K562 (cell line): Measurements from ENCODE around the gene HIF1A. TPM values are rescaled to one million over a fixed set of nuclear protein-coding genes. Genes with fewer than 3 reads are reported as not detected.
A peak's percentile ranks its signal among the peaks of the same experiment; 100 is the strongest.

Source experiments
- ATAC-seq: fragments of 200-7000 bp; cut with Tn5 transposase; 3 replicates; pipeline ENCODE4 v1.9.1; 2020; ENCODE audit warnings: moderate library complexity
- BruUV-seq: library from RNA; stranded (reverse); fragments of 400-500 nt; replicated peaks from 2 replicates; lab custom pipeline; 2021; lab: Mats Ljungman, UMichigan
- CTCF ChIA-PET: fragments of 300-600 bp; formaldehyde crosslinking; extraction: SDS; loops from one replicate; lab custom pipeline; 2021; ENCODE audit warnings: low intra/inter-chr PET ratio; lab: Yijun Ruan, JAX
- POLR2A ChIA-PET: fragments of 300-600, 350-650 bp; sonication (Branson Sonifier 250); formaldehyde crosslinking; extraction: SDS; loops from one replicate; lab custom pipeline; 2021; ENCODE audit warnings: antibody characterized with exemption, inconsistent platforms; lab: Yijun Ruan, JAX
- DNase-seq, 4 experiments: peaks; one replicate each; pipeline versions ENCODE4 v3.0.0 to v3.0.0-alpha.2; 2011 to 2018; ENCODE audit warnings: low spot score in 3 of 4, mixed read lengths in 3 of 4; ENCODE audit errors: extremely low read depth in 1 of 4
- FAIRE-seq: peaks from 2 replicates; lab custom pipeline; 2011; peaks lifted over from hg19 to GRCh38; lab: Jason Lieb, UNC
- H2AFZ ChIP-seq: 2 replicates; pipeline ENCODE4 v1.6.0; 2011; ENCODE audit warnings: low read depth, low read length, control low read depth, inconsistent platforms
- H3K27ac ChIP-seq: fragments of 200-600 bp; 3 replicates; pipeline ENCODE4 v1.8.0; 2011; ENCODE audit warnings: low read depth, mild to moderate bottlenecking, control low read depth, inconsistent platforms, low read length, moderate library complexity, mixed read lengths; ENCODE audit errors: extremely low read depth
- H3K27me3 ChIP-seq, 2 experiments: fragments of 300-600 bp in 1 of 2; 2 replicates in 1 of 2; 3 replicates in 1 of 2; pipeline versions ENCODE4 v1.6.0 to v1.8.0; 2011; ENCODE audit warnings: inconsistent platforms in 2 of 2, low read length in 2 of 2, mild to moderate bottlenecking in 1 of 2, mixed read lengths in 1 of 2, moderate library complexity in 1 of 2; ENCODE audit not compliant: control insufficient read depth in 2 of 2, insufficient read depth in 2 of 2
- H3K36me3 ChIP-seq: fragments of 300-600 bp; 3 replicates; pipeline ENCODE4 v1.8.0; 2011; ENCODE audit warnings: mild to moderate bottlenecking, low read length, inconsistent platforms; ENCODE audit not compliant: control insufficient read depth, insufficient read depth
- H3K4me1 ChIP-seq, 2 experiments: fragments of 200-600 bp in 1 of 2; replicated peaks in 1 of 2; 2 replicates in 1 of 2; 3 replicates in 1 of 2; pipeline versions ENCODE4 v1.5.1 to v1.8.0; 2011; ENCODE audit warnings: inconsistent platforms in 2 of 2, low read length in 2 of 2, mild to moderate bottlenecking in 1 of 2, mixed read lengths in 1 of 2, moderate library complexity in 1 of 2; ENCODE audit not compliant: control insufficient read depth in 2 of 2, insufficient read depth in 2 of 2
- H3K4me2 ChIP-seq: 2 replicates; pipeline ENCODE4 v1.6.1; 2011; ENCODE audit warnings: low read length, control low read depth, inconsistent platforms, mixed read lengths; ENCODE audit not compliant: insufficient read depth
- H3K4me3 ChIP-seq: fragments of 200-600 bp; sonication (generic), shearing (Covaris generic); 2 replicates; pipeline ENCODE4 v1.5.1; 2016; ENCODE audit warnings: control low read depth, inconsistent platforms
- H3K79me2 ChIP-seq: fragments of 200-600 bp; 3 replicates; pipeline ENCODE4 v1.8.0; 2011; ENCODE audit warnings: low read length, inconsistent platforms; ENCODE audit not compliant: control insufficient read depth, insufficient read depth
- H3K9ac ChIP-seq, 2 experiments: 2 replicates each; pipeline versions ENCODE4 v1.6.0 to v1.6.1; 2011; ENCODE audit warnings: low read depth in 2 of 2, low read length in 2 of 2, control low read depth in 1 of 2, inconsistent platforms in 1 of 2, mild to moderate bottlenecking in 1 of 2, mixed read lengths in 1 of 2; ENCODE audit not compliant: insufficient read depth in 1 of 2
- H3K9me1 ChIP-seq: one replicate; pipeline ENCODE4 v1.6.0; 2011; ENCODE audit warnings: inconsistent platforms, mild to moderate bottlenecking, low read length, moderate library complexity; ENCODE audit not compliant: control insufficient read depth, insufficient read depth
- H3K9me3 ChIP-seq: replicated peaks from 2 replicates; pipeline ENCODE4 v1.5.1; 2011; ENCODE audit warnings: low read depth, low read length, inconsistent platforms; ENCODE audit not compliant: control insufficient read depth, insufficient read depth
- H4K20me1 ChIP-seq: replicated peaks from 2 replicates; pipeline ENCODE4 v1.6.1; 2011; ENCODE audit warnings: low read length, inconsistent platforms, mixed read lengths; ENCODE audit not compliant: control insufficient read depth, insufficient read depth
- ARID1B ChIP-seq: fragments of 450-650 bp; IDR thresholded peaks from 2 replicates; pipeline ENCODE4 v1.6.1; 2016; ENCODE audit warnings: antibody characterized with exemption, mild to moderate bottlenecking, inconsistent platforms
- ASH1L ChIP-seq: fragments of 450-650 bp; IDR thresholded peaks from 2 replicates; pipeline ENCODE4 v1.6.1; 2018; ENCODE audit warnings: borderline replicate concordance, mild to moderate bottlenecking, low read depth; ENCODE audit not compliant: partially characterized antibody
- C11orf30 ChIP-seq: fragments of 450-650 bp; IDR thresholded peaks from 2 replicates; pipeline ENCODE4 v1.6.1; 2016; ENCODE audit warnings: low read depth, mild to moderate bottlenecking
- CCAR2 ChIP-seq: fragments of 200-400 bp; formaldehyde crosslinking; IDR thresholded peaks from 2 replicates; pipeline ENCODE4 v1.6.1; 2017; ENCODE audit warnings: mild to moderate bottlenecking, low read depth, low read length
- GTF3C2 ChIP-seq: IDR thresholded peaks from 3 replicates; pipeline ENCODE4 v1.6.1; 2011; ENCODE audit warnings: borderline replicate concordance, mild to moderate bottlenecking, moderate library complexity; ENCODE audit not compliant: insufficient read length; ENCODE audit errors: extremely low read depth
- KAT8 ChIP-seq: fragments of 450-650 bp; IDR thresholded peaks from 2 replicates; pipeline ENCODE4 v1.6.1; 2016; ENCODE audit warnings: low read depth, mild to moderate bottlenecking
- MAFF ChIP-seq: IDR thresholded peaks from 2 replicates; pipeline ENCODE4 v1.6.1; 2012; ENCODE audit warnings: low read length, improper control_type of control experiment
- MAFG ChIP-seq: fragments of 450-650 bp; conservative IDR thresholded peaks from 2 replicates; pipeline ENCODE4 v1.6.1; 2016; ENCODE audit warnings: missing genetic modification characterization, missing compliant biosample characterization
- MAFK ChIP-seq: IDR thresholded peaks from 2 replicates; pipeline ENCODE4 v1.6.1; 2011; ENCODE audit warnings: low read length, improper control_type of control experiment
- PURB ChIP-seq: sonication (generic); formaldehyde crosslinking; IDR thresholded peaks from 2 replicates; pipeline ENCODE4 v1.9.0; 2021; ENCODE audit warnings: low read depth, mild to moderate bottlenecking, missing genetic modification reagents
- TCF7L2 ChIP-seq: fragments of 150-350 bp; IDR thresholded peaks from 2 replicates; pipeline ENCODE4 v1.6.1; 2016; ENCODE audit warnings: low read depth, mild to moderate bottlenecking, low read length, moderate library complexity
- ZNF24 ChIP-seq: fragments of 450-650 bp; IDR thresholded peaks from 2 replicates; pipeline ENCODE4 v1.6.1; 2016
- ZNF778 ChIP-seq: fragments of 450-650 bp; formaldehyde crosslinking; IDR thresholded peaks from 2 replicates; pipeline ENCODE4 v1.4.0; 2020; ENCODE audit warnings: mild to moderate bottlenecking, moderate library complexity
- ZNF785 ChIP-seq: fragments of 250-450 bp; sonication (Bioruptor Pico); IDR thresholded peaks from 2 replicates; pipeline ENCODE4 v1.4.0; 2020; ENCODE audit warnings: mild to moderate bottlenecking
- WGBS: fragments of 100-300 bp; shearing (Covaris generic); methylation state at CpG from one replicate; pipeline ENCODE4 v1.1.6; 2016; ENCODE audit warnings: low coverage, mixed read lengths; ENCODE audit not compliant: insufficient coverage; ENCODE audit errors: missing lambda C conversion rate; 5-methylcytosine and 5-hydroxymethylcytosine counted together
- in situ Hi-C: fragments of 300-500 bp; cut with MboI; formaldehyde crosslinking; loops from 4 replicates; pipeline ENCODE4 v1.15.0; 2018; ENCODE audit warnings: inconsistent platforms, mixed read lengths
- intact Hi-C: fragments of 100-400 bp; cut with micrococcal nuclease; formaldehyde crosslinking; loops from 2 replicates; pipeline ENCODE4 v1.14.2; 2022
- polyA plus RNA-seq, 8 experiments: library from polyadenylated mRNA; depleted of rRNA in 4 of 8; stranded (reverse) in 5 of 8; unstranded in 3 of 8; fragments of >200 nt; fragmentation: Nextera tagmentation in 2 of 8; fragmentation: Illumina TruSeq in 1 of 8; extraction: Ambion mirVana in 2 of 8; extraction: Trizol in 1 of 8; gene quantifications; 2 replicates each; pipeline versions ENCODE4 v1.2.1 to v1.2.3, GENCODE V29; 2011 to 2014; ENCODE audit warnings: inconsistent platforms in 1 of 8, missing spikeins in 1 of 8
- total RNA-seq, 7 experiments: library from RNA; depleted of rRNA in 6 of 7; stranded (reverse); fragments of >200 nt in 6 of 7; fragmentation: Illumina TruSeq in 2 of 7; extraction: Trizol in 2 of 7; gene quantifications; 2 replicates each; pipeline versions ENCODE4 v1.2.1 to v1.2.3, GENCODE V29; 2011 to 2021; ENCODE audit warnings: low replicate concordance in 1 of 7
- TF ChIP-seq, protein P1 (sequence below): fragments of 450-650 bp; formaldehyde crosslinking; IDR thresholded peaks from 2 replicates; pipeline ENCODE4 v1.4.0; 2020; ENCODE audit warnings: mild to moderate bottlenecking, moderate library complexity

Gene HIF1A
- total and polyA plus RNA-seq, 9 of the 15 experiments (the other 6 are each of a cell fraction or from before 2014, with no cell fraction given), result 5.9 to 35.3 (median 24.2) TPM

GRCh38 chr14:61647704-61648103 lies 47.6 kb upstream of the HIF1A start:
- no peak overlapping the region for H2AFZ ChIP-seq
- in situ Hi-C loops (no loop called here), intact Hi-C loops (no loop called here)
- ATAC-seq, result no peak
- H3K4me3 ChIP-seq, result no peak overlapping the region
- POLR2A ChIA-PET, result no interaction called here
- H3K9me1 ChIP-seq, result no peaks in the 10 kb centered on the region
- H4K20me1 ChIP-seq, result no peaks in the 10 kb centered on the region
- H3K27me3 ChIP-seq, result peaks cover 0 to 4% of the 10 kb centered on the region in 2 experiments; a peak in 3 of 5 replicates
- no peak overlapping the region for H3K27ac ChIP-seq
- FAIRE-seq, result no peak
- H3K79me2 ChIP-seq, result no peaks in the 10 kb centered on the region
- no peak for DNase-seq
- no peaks in the 10 kb centered on the region for H3K9me3 ChIP-seq
- no peaks in the 10 kb centered on the region for H3K36me3 ChIP-seq
- no TSS peak for BruUV-seq
- 0% methylated on average over 5 of the region's 5 CpGs for WGBS
- no peak for TF ChIP-seq PURB
- no peak for TF ChIP-seq TCF7L2
- TF ChIP-seq ZNF778, result no peak
- TF ChIP-seq ZNF24, result no peak
- H3K9ac ChIP-seq, result no peak overlapping the region
- H3K4me1 ChIP-seq, result no peaks in the 10 kb centered on the region
- H3K4me2 ChIP-seq, result no peak overlapping the region
- CTCF ChIA-PET, result no interaction called here

- Histone ChIP-seq H3K27me3 (peaks cover 0 to 3% of the 10 kb centered on the region in 2 experiments; a peak in 3 of 5 replicates), H3K27ac (no peak overlapping the region), H3K9me3 (no peaks in the 10 kb centered on the region), H3K4me2 (no peak overlapping the region), H2AFZ (no peak overlapping the region), H3K9ac (no peak overlapping the region), H3K4me3 (no peak overlapping the region), H3K36me3 (no peaks in the 10 kb centered on the region), H3K79me2 (no peaks in the 10 kb centered on the region), H3K9me1 (no peaks in the 10 kb centered on the region), H3K4me1 (no peaks in the 10 kb centered on the region), H4K20me1 (no peaks in the 10 kb centered on the region)
- CTCF ChIA-PET, result no interaction called here
- ATAC-seq, result no peak
- no TSS peak for BruUV-seq
- intact Hi-C loops (no loop called here), in situ Hi-C loops (no loop called here)
- FAIRE-seq, result no peak
- POLR2A ChIA-PET, result interaction anchor here (0.6 kb wide), 1 partner anchor 43 kb away, joined by 4 read pairs; no protein-coding TSS in a partner anchor
- no peak for DNase-seq
- TF ChIP-seq C11orf30 (peak; percentile 69), CCAR2 (no peak), GTF3C2 (no peak), MAFK (peak; percentile 73), MAFG (tag) (peak; percentile 55), ZNF785 (CRISPR knock-in tag) (no peak), ARID1B (no peak), MAFF (peak; percentile 69), KAT8 (no peak), ASH1L (no peak)
- TF ChIP-seq, protein P1, sequence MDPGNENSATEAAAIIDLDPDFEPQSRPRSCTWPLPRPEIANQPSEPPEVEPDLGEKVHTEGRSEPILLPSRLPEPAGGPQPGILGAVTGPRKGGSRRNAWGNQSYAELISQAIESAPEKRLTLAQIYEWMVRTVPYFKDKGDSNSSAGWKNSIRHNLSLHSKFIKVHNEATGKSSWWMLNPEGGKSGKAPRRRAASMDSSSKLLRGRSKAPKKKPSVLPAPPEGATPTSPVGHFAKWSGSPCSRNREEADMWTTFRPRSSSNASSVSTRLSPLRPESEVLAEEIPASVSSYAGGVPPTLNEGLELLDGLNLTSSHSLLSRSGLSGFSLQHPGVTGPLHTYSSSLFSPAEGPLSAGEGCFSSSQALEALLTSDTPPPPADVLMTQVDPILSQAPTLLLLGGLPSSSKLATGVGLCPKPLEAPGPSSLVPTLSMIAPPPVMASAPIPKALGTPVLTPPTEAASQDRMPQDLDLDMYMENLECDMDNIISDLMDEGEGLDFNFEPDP (CRISPR knock-in tag), result no peak
Measured at GRCh38 chr14:61648377-61648776, 46.9 kb upstream of the HIF1A start.
